Breast epithelium (tissue), 3 donors: ENCODE results near the gene GLI1.

Experiments used
- POLR2A ChIP-seq: fragments of 450-650 bp; IDR thresholded peaks from one replicate; pipeline ENCODE4 v1.6.1; 2016; ENCODE audit warnings: antibody characterized with exemption, mild to moderate bottlenecking, moderate library complexity
- POLR2AphosphoS5 ChIP-seq, 3 donors: sonication (generic); formaldehyde crosslinking; IDR thresholded peaks; one replicate each; pipeline ENCODE4 v1.6.1; 2017; ENCODE audit warnings: antibody characterized with exemption in 3 of 3
- TF ChIP-seq, protein P1 (sequence below), 3 donors: fragments of 450-650 bp; IDR thresholded peaks; one replicate each; pipeline ENCODE4 v1.5.1; 2016 to 2017; ENCODE audit warnings: antibody characterized with exemption in 3 of 3, mild to moderate bottlenecking in 3 of 3, moderate library complexity in 3 of 3

DNA sequence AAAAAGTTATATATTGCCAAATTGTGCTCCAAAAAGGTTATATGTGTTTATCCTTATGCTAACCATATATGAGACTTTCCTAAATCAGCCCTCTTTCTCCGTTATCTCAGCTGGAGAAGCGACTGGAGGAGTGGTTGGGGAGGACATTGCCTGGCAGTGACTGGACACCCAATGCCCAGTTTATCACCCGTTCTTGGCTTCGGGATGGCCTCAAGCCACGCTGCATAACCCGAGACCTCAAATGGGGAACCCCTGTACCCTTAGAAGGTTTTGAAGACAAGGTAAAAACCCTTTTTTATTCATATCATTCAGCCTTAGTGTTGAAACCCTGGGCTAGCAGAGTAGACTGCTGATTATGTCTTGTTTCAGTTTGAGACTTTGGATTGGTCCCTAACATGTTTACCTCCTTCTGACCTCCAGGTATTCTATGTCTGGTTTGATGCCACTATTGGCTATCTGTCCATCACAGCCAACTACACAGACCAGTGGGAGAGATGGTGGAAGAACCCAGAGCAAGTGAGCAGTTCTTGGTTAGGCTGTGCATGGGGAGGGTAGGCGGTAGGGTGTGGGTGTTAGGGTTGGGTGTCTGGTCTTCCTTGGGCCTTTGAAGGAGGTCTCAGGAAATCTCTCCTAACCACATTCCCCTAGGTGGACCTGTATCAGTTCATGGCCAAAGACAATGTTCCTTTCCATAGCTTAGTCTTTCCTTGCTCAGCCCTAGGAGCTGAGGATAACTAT, 52.2 kb downstream of the GLI1 start:
- TF ChIP-seq POLR2A (no peak), POLR2AphosphoS5 (IDR thresholded peaks at IDR 0.05) (no peak)
- TF ChIP-seq, protein P1, sequence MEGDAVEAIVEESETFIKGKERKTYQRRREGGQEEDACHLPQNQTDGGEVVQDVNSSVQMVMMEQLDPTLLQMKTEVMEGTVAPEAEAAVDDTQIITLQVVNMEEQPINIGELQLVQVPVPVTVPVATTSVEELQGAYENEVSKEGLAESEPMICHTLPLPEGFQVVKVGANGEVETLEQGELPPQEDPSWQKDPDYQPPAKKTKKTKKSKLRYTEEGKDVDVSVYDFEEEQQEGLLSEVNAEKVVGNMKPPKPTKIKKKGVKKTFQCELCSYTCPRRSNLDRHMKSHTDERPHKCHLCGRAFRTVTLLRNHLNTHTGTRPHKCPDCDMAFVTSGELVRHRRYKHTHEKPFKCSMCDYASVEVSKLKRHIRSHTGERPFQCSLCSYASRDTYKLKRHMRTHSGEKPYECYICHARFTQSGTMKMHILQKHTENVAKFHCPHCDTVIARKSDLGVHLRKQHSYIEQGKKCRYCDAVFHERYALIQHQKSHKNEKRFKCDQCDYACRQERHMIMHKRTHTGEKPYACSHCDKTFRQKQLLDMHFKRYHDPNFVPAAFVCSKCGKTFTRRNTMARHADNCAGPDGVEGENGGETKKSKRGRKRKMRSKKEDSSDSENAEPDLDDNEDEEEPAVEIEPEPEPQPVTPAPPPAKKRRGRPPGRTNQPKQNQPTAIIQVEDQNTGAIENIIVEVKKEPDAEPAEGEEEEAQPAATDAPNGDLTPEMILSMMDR (IDR thresholded peaks at IDR 0.05): no peak
